ENCODE results near the gene SERPINB5.

SERPINB5 gene

GRCh38 chr18:63534615-63535014 is 57.9 kb downstream of the SERPINB5 start:
- Histone ChIP-seq H2AFZ (ENCODE audit: low read depth) (no peak overlapping the region), H3K4me3 (IDR thresholded peaks at IDR 0.05; ENCODE audit: insufficient read depth, low read depth, low read length) (no peak overlapping the region), H3K4me1 (ENCODE audit: low read depth, poor library complexity, severe bottlenecking) (no peaks in the 10 kb centered on the region), H3K27ac (no peak overlapping the region), H3K9ac (no peak overlapping the region), H3K27me3 (ENCODE audit: insufficient read depth, low read depth) (no peaks in the 10 kb centered on the region), H4K20me1 (ENCODE audit: insufficient read depth) (no peaks in the 10 kb centered on the region), H3K79me2 (ENCODE audit: insufficient read depth, low read depth) (no peaks in the 10 kb centered on the region), H3K4me2 (no peak overlapping the region), H3K36me3 (ENCODE audit: insufficient read depth) (no peaks in the 10 kb centered on the region)
- TF ChIP-seq CTCF (conservative IDR thresholded peaks at IDR 0.05; ENCODE audit: low read depth, low read length), result no peak

- Histone ChIP-seq H3K4me2 (no peak overlapping the region), H3K36me3 (ENCODE audit: insufficient read depth) (no peaks in the 10 kb centered on the region)
Observed at GRCh38 chr18:63539904-63540510, 63.2 kb downstream of the SERPINB5 start.

GRCh38 chr18:63542069-63542468 is 65.3 kb downstream of the SERPINB5 start, which contains the start of gene SERPINB12:
SERPINB12 (plus strand) TSS chr18:63542369; CDS start chr18:63556160, 13,791 bp downstream.
- H2AFZ ChIP-seq (ENCODE audit: low read depth), result no peak within 1 kb of the TSS
- H3K27ac ChIP-seq, result no peak within 1 kb of the TSS
- no peak within 1 kb of the TSS for H3K4me2 ChIP-seq
- no peak for TF ChIP-seq CTCF (conservative IDR thresholded peaks at IDR 0.05; ENCODE audit: low read depth, low read length)
- no peaks in the 10 kb centered on the region for H4K20me1 ChIP-seq (ENCODE audit: insufficient read depth)
- H3K36me3 ChIP-seq (ENCODE audit: insufficient read depth), result no peaks in the 10 kb centered on the region
- H3K4me3 ChIP-seq (IDR thresholded peaks at IDR 0.05; ENCODE audit: insufficient read depth, low read depth, low read length), result no peak within 1 kb of the TSS
- no peaks in the 10 kb centered on the region for H3K4me1 ChIP-seq (ENCODE audit: low read depth, poor library complexity, severe bottlenecking)
- H3K79me2 ChIP-seq (ENCODE audit: insufficient read depth, low read depth), result no peaks in the 10 kb centered on the region
- no peaks in the 10 kb centered on the region for H3K27me3 ChIP-seq (ENCODE audit: insufficient read depth, low read depth)
- no peak within 1 kb of the TSS for H3K9ac ChIP-seq

More at GRCh38 chr18:63539904-63540510, 63.2 kb downstream of the SERPINB5 start:
- Histone ChIP-seq H3K4me1 (ENCODE audit: low read depth, poor library complexity, severe bottlenecking) (no peaks in the 10 kb centered on the region), H3K79me2 (ENCODE audit: insufficient read depth, low read depth) (no peaks in the 10 kb centered on the region), H3K27me3 (ENCODE audit: insufficient read depth, low read depth) (no peaks in the 10 kb centered on the region), H3K4me3 (IDR thresholded peaks at IDR 0.05; ENCODE audit: insufficient read depth, low read depth, low read length) (no peak overlapping the region), H3K9ac (no peak overlapping the region), H4K20me1 (ENCODE audit: insufficient read depth) (no peaks in the 10 kb centered on the region), H2AFZ (ENCODE audit: low read depth) (no peak overlapping the region), H3K27ac (no peak overlapping the region)
- no peak for TF ChIP-seq CTCF (conservative IDR thresholded peaks at IDR 0.05; ENCODE audit: low read depth, low read length)

- no peak overlapping the region for H3K27ac ChIP-seq
- no peak for TF ChIP-seq CTCF (conservative IDR thresholded peaks at IDR 0.05; ENCODE audit: low read depth, low read length)
- no peak overlapping the region for H3K9ac ChIP-seq
- no peaks in the 10 kb centered on the region for H4K20me1 ChIP-seq (ENCODE audit: insufficient read depth)
- no peaks in the 10 kb centered on the region for H3K36me3 ChIP-seq (ENCODE audit: insufficient read depth)
- H3K4me2 ChIP-seq, result no peak overlapping the region
- no peaks in the 10 kb centered on the region for H3K79me2 ChIP-seq (ENCODE audit: insufficient read depth, low read depth)
- no peak overlapping the region for H3K4me3 ChIP-seq (IDR thresholded peaks at IDR 0.05; ENCODE audit: insufficient read depth, low read depth, low read length)
- no peaks in the 10 kb centered on the region for H3K27me3 ChIP-seq (ENCODE audit: insufficient read depth, low read depth)
- H2AFZ ChIP-seq (ENCODE audit: low read depth), result no peak overlapping the region
- no peaks in the 10 kb centered on the region for H3K4me1 ChIP-seq (ENCODE audit: low read depth, poor library complexity, severe bottlenecking)
Observed at GRCh38 chr18:63544017-63544416, 67.3 kb downstream of the SERPINB5 start.
